ENCODE data around the gene SLC27A5.
"Not testable (repeated sequence)": the region's sequence is repeated elsewhere in the genome, so short reads cannot be mapped to it uniquely, and the experiment has no call there.

The SLC27A5 gene

GRCh38 chr19:58550362-58551122, 38.8 kb upstream of the SLC27A5 start:
- DNase-seq (ENCODE audit: low spot score) = no peak

- DNase-seq (ENCODE audit: low spot score) = no peak
Observed at GRCh38 chr19:58549664-58550361, 38.0 kb upstream of the SLC27A5 start.

- no peak for DNase-seq (ENCODE audit: low spot score)
Observed at GRCh38 chr19:58548859-58549663, 37.3 kb upstream of the SLC27A5 start.

GRCh38 chr19:58547323-58548312, 35.8 kb upstream of the SLC27A5 start:
- no peak for DNase-seq (ENCODE audit: low spot score)

DNA sequence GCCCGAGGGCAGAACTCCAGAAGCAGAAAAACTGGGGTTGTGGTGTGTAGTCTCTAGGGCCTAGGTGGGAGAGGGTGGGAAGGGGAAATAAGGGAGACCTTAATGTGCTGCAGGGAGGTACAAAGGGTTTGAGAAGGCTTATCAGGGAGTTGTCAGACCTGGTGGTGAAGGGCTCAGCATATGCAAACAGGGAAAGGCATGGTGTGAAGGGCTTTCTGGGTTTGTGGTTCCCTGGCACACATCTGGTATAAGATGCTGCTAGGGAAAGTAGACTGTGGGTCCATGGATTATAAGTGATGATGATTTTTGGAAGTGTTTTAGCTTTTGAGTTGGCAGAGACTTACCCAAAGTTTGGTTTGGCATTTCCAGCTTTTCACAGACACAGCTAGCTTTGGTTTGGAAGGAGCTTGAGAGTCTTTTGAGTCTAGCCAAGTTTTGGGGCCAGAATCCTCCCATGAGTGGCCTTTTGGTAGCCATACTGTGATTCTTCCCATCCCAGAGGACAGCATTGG, 34.3 kb upstream of the SLC27A5 start:
- no peak for DNase-seq (ENCODE audit: low spot score)

DNA sequence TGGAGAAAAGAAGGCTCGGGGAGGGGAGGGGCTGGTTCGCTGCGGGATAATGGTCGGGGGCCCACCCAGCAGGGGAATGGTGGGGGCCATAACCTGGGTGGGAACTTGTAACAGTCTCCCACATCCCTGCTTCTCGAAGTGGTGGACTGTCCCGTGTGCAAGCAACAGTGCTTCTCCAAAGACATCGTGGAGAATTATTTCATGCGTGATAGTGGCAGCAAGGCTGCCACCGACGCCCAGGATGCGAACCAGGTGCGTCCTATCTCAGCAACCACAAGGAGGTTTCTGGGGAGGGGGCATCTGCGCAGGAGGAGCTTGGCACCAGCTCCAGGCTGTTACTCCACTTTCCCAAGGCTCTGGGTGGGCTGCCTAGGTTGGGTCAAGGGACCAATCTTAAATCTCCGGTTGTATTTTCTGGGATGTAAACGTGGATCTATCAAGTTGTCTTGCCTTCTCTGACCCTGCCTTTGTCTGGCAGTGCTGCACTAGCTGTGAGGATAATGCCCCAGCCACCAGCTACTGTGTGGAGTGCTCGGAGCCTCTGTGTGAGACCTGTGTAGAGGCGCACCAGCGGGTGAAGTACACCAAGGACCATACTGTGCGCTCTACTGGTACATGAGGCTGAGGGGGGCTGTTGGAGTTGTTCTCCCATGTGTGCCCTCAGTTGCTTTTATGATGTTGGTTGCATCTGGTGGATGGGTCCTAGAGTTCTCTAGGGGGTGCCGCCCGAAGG, 33.7 kb upstream of the SLC27A5 start:
- no peak for DNase-seq (ENCODE audit: low spot score)

GRCh38 chr19:58544591-58545285, 32.9 kb upstream of the SLC27A5 start:
- peak; percentile 59 for DNase-seq (ENCODE audit: low spot score)

DNA sequence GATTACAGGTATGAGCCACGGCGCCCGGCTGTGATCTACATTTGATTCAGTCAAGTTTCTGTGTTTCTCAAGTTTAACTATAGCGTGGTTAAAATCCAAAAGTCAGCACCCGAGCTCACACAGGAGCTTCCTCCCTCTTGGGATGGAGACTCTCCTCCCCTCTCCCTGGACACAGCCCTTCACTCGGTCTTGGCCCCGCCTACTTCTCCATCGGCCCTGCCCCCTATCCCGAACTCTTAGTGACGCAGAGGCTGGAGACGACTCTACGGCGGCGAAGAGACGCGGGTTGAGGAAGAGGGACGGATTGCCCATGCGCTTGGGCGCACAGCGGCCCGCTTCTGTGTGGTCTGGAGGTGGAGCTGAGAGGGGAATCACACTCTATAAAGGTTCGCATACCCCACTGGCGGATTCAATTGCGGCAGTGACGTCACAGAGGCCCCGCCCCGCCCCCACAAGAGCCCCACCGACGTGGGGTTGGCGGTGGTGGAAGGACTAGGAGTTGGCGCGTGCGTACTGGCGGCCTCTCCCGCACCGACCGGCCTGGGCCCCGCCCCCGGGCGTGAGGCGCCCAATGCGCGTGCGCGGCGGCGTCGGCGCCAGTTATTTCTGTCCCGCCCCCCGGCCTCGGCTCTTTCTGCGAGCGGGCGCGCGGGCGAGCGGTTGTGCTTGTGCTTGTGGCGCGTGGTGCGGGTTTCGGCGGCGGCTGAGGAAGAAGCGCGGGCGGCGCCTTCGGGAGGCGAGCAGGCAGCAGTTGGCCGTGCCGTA, 32.2 kb upstream of the SLC27A5 start, which contains the start of gene TRIM28:
Gene TRIM28 (plus strand): TSS at position 239 of the 765 bp plus-strand sequence. CDS start 694 bp downstream, outside the sequence.
- DNase-seq (ENCODE audit: low spot score) = peak; percentile 98

DNA sequence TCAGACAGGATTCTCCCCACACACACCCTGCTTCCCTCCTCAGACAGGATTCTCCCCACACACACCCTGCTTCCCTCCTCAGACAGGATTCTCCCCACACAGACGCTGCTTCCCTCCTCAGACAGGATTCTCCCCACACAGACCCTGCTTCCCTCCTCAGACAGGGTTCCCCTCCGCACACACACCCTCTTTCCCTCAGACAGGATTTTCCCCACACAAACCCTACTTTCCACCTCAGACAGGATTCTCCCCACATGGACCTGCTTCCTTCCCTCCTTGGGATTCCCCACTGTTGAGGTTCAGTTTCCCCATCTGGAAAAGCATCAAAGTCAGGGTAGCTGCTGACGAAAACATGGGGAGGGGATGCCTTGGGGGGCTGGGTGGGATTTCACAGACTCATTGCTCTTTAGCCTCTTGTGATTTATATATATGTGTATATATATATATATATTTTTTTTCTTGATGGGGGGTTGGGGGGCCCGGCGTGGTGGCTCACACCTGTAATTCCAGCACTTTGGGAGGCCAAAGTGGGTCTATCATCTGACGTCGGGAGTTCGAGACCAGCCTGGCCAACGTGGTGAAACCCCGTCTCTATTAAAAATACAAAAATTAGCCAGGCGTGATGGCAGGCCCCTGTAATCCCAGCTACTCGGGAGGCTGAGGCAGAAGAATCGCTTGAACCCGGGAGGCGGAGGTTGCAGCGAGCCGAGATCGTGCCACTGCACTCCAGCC, 31.0 kb upstream of the SLC27A5 start:
- not testable (repeated sequence) for DNase-seq (ENCODE audit: low spot score)

DNA sequence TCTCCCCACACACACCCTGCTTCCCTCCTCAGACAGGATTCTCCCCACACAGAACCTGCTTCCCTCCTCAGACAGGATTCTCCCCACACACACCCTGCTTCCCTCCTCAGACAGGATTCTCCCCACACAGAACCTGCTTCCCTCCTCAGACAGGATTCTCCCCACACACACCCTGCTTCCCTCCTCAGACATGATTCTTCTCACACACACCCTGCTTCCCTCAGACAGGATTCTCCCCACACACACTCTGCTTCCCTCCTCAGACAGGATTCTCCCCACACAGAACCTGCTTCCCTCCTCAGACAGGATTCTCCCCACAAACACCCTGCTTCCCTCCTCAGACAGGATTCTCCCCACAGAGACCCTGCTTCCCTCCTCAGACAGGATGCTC, 27.4 kb upstream of the SLC27A5 start:
- DNase-seq (ENCODE audit: low spot score) = not testable (repeated sequence)

GRCh38 chr19:58538257-58539168, 26.7 kb upstream of the SLC27A5 start:
- no peak for DNase-seq (ENCODE audit: low spot score)

- DNase-seq (ENCODE audit: low spot score) = no peak
Observed at GRCh38 chr19:58536852-58537798, 25.3 kb upstream of the SLC27A5 start.

GRCh38 chr19:58535857-58536256, 24.1 kb upstream of the SLC27A5 start:
- no peak for DNase-seq (ENCODE audit: low spot score)

- no peak for DNase-seq (ENCODE audit: low spot score)
Observed at GRCh38 chr19:58531034-58531840, 19.4 kb upstream of the SLC27A5 start.

- no peak for DNase-seq (ENCODE audit: low spot score)
Observed at GRCh38 chr19:58529405-58529804, 17.6 kb upstream of the SLC27A5 start.
